Spinal cord (tissue), 10 donors: ENCODE measurements around the gene TMEM19. TPM values are rescaled to one million over a fixed set of nuclear protein-coding genes. Genes with fewer than 3 reads are reported as not detected.

Experiments used
- DNase-seq, 6 donors: peaks; one replicate each; pipeline versions ENCODE4 v3.0.0 to v3.0.0-alpha.2; 2013 to 2015; ENCODE audit warnings: low spot score in 6 of 6, low read depth in 4 of 6
- H3K27ac ChIP-seq: one replicate; pipeline ENCODE4 v1.5.1; 2013; ENCODE audit warnings: low read depth, low read length, control low read depth
- H3K27me3 ChIP-seq: one replicate; pipeline ENCODE4 v1.6.1; 2013; ENCODE audit warnings: low read length; ENCODE audit not compliant: control insufficient read depth, insufficient read depth
- H3K36me3 ChIP-seq: one replicate; pipeline ENCODE4 v1.6.1; 2013; ENCODE audit warnings: low read length; ENCODE audit not compliant: control insufficient read depth, insufficient read depth
- H3K4me1 ChIP-seq: one replicate; pipeline ENCODE4 v1.6.1; 2013; ENCODE audit warnings: low read length; ENCODE audit not compliant: control insufficient read depth, insufficient read depth
- H3K4me3 ChIP-seq: one replicate; pipeline ENCODE4 v1.5.1; 2013; ENCODE audit warnings: low read depth, low read length, control low read depth
- H3K9me3 ChIP-seq: one replicate; pipeline ENCODE4 v1.6.1; 2013; ENCODE audit warnings: low read length; ENCODE audit not compliant: control insufficient read depth, insufficient read depth
- WGBS: methylation state at CpG from one replicate; pipeline ENCODE4 v1.1.5; 2013; ENCODE audit warnings: missing lambda C conversion rate; ENCODE audit not compliant: insufficient coverage; 5-methylcytosine and 5-hydroxymethylcytosine counted together
- polyA plus RNA-seq, 2 donors: library from polyadenylated mRNA; unstranded; fragments of 120-200 nt; gene quantifications; one replicate each; pipeline ENCODE4 v1.2.1, GENCODE V29; 2013; ENCODE audit not compliant: insufficient read length in 2 of 2
- total RNA-seq, 2 donors: library from RNA; depleted of rRNA in 1 of 2; stranded (reverse); fragments of 120-200 nt in 1 of 2; fragments of >200 nt in 1 of 2; gene quantifications; one replicate each; pipeline versions ENCODE4 v1.2.3 to v1.2.4, GENCODE V29; 2013 to 2014
- donor health status: healthy.

Gene TMEM19
- total and polyA plus RNA-seq, 4 donors = 29.2 to 58.1 (median 38.7) TPM

- 90% methylated on average over 2 of the region's 4 CpGs for WGBS
- H3K9me3 ChIP-seq = peaks cover 3% of the 10 kb centered on the region
These were observed 37.3 kb upstream of the TMEM19 start for GRCh38 chr12:71648537-71648936.

DNA sequence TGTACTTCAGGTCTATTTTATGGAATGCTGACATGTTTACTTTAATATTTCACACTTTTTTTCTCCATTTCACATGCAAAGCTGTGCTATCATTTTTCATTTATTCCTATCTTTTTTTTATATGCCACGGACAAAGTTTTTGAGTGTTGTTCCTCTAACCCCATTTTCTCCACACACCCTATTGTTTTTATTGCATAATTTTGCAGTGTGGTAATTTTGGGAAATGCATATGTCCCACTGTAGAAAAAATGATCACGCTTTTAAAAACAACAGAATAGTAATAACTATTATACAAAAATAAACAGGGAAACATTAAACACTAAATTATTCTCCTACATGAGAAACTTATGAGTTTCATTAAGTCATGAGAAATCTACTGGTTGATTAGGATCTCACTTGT is 36.5 kb upstream of the TMEM19 start:
- no CpG with 5 or more reads among the region's 2 CpGs for WGBS
- Histone ChIP-seq H3K27me3 (no peaks in the 10 kb centered on the region), H3K4me1 (no peaks in the 10 kb centered on the region), H3K27ac (no peak overlapping the region), H3K36me3 (peaks cover 3% of the 10 kb centered on the region), H3K4me3 (no peak overlapping the region), H3K9me3 (peaks cover 4% of the 10 kb centered on the region)
- DNase-seq = no peak

More at GRCh38 chr12:71648537-71648936, 37.3 kb upstream of the TMEM19 start:
- no peak for DNase-seq
- H3K4me3 ChIP-seq = no peak overlapping the region
- H3K27ac ChIP-seq = no peak overlapping the region
- no peaks in the 10 kb centered on the region for H3K4me1 ChIP-seq
- H3K27me3 ChIP-seq = no peaks in the 10 kb centered on the region
- H3K36me3 ChIP-seq = peaks cover 7% of the 10 kb centered on the region

GRCh38 chr12:71652656-71653055 is 33.2 kb upstream of the TMEM19 start:
- no peak overlapping the region for H3K4me3 ChIP-seq
- H3K27me3 ChIP-seq = no peaks in the 10 kb centered on the region
- WGBS = no CpG with 5 or more reads among the region's 1 CpG
- no peaks in the 10 kb centered on the region for H3K4me1 ChIP-seq
- H3K36me3 ChIP-seq = peaks cover 2% of the 10 kb centered on the region
- DNase-seq = no peak
- peaks cover 4% of the 10 kb centered on the region for H3K9me3 ChIP-seq
- H3K27ac ChIP-seq = no peak overlapping the region

- Histone ChIP-seq H3K27me3 (no peaks in the 10 kb centered on the region), H3K27ac (no peak overlapping the region), H3K36me3 (peaks cover 7% of the 10 kb centered on the region), H3K4me1 (no peaks in the 10 kb centered on the region), H3K9me3 (peaks cover 4% of the 10 kb centered on the region), H3K4me3 (no peak overlapping the region)
- DNase-seq = no peak
- WGBS = no CpG with 5 or more reads among the region's 2 CpGs
These were observed 32.7 kb upstream of the TMEM19 start for GRCh38 chr12:71653137-71653536.

- peaks cover 10% of the 10 kb centered on the region for H3K36me3 ChIP-seq
- peaks cover 4% of the 10 kb centered on the region for H3K9me3 ChIP-seq
- H3K27me3 ChIP-seq = no peaks in the 10 kb centered on the region
- H3K4me3 ChIP-seq = no peak overlapping the region
- no peak for DNase-seq
- 71% methylated on average over 2 of the region's 3 CpGs for WGBS
- H3K27ac ChIP-seq = no peak overlapping the region
- no peaks in the 10 kb centered on the region for H3K4me1 ChIP-seq
These were observed 31.7 kb upstream of the TMEM19 start for GRCh38 chr12:71654200-71654599.

DNA sequence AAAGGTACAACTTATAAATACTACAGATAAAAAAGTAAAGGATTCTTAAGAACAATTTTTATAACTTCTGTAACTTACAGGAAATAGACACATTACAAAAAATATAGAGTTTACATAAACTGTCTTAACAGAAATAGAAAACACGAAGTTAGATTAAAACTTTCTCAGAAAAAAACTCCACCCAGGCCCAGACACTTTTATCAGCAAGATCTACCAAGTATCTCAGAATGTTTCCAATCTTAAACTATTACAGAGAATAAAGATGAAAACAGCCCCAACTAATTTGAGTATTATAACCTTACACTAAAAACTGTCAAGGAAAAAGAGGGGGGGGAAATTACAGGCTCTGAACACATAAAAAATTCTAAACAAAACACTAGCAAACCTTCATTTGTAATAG is 30.4 kb upstream of the TMEM19 start:
- no peak overlapping the region for H3K27ac ChIP-seq
- H3K4me1 ChIP-seq = no peaks in the 10 kb centered on the region
- no peak overlapping the region for H3K4me3 ChIP-seq
- no CpG with 5 or more reads among the region's 1 CpG for WGBS
- H3K36me3 ChIP-seq = peaks cover 10% of the 10 kb centered on the region
- no peak for DNase-seq
- H3K27me3 ChIP-seq = no peaks in the 10 kb centered on the region
- peaks cover 4% of the 10 kb centered on the region for H3K9me3 ChIP-seq

DNA sequence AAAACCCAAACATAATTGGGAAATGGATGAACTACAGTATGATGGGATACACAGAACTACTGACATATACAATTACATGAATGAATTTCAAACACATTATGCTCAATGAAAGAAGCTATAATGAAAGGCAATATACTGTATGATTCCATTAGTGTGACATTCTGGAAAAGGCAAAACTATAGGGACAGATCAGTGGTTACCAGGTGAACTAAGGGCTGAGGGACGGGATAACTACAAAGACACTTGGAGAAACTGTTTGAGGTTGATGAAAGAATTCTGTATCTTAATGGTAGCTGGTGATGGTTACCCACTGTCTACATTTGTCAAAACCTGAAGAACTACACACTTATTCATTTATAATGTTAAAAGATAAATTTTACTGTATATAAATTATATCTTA is 30.0 kb upstream of the TMEM19 start:
- no peaks in the 10 kb centered on the region for H3K27me3 ChIP-seq
- H3K36me3 ChIP-seq = peaks cover 10% of the 10 kb centered on the region
- WGBS = no CpG with 5 or more reads among the region's 1 CpG
- DNase-seq = no peak
- peaks cover 4% of the 10 kb centered on the region for H3K9me3 ChIP-seq
- no peak overlapping the region for H3K27ac ChIP-seq
- no peak overlapping the region for H3K4me3 ChIP-seq
- peaks cover 1% of the 10 kb centered on the region for H3K4me1 ChIP-seq

DNA sequence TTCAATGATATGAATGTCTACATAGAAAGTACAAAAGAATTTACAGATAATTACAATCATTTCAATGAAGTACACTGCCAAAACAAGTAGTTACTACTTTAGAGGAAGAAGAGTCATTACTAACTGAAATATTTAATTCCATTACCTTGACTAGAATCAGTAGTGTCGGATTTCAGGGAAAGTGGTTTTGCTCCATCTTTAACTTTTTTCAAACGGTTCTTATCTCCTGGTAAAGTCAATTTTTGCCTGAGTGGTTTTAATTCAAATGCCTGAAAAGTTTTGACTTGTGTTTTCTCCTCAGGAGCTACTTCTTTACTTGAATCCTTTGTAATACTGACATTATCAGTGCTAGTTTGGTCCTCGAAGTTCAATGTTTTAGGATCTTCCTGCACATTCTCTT is 29.1 kb upstream of the TMEM19 start:
- Histone ChIP-seq H3K36me3 (peaks cover 10% of the 10 kb centered on the region), H3K27me3 (no peaks in the 10 kb centered on the region), H3K27ac (no peak overlapping the region), H3K4me3 (no peak overlapping the region), H3K9me3 (peaks cover 4% of the 10 kb centered on the region), H3K4me1 (peaks cover 10% of the 10 kb centered on the region)
- 100% methylated on average over 1 of the region's 3 CpGs for WGBS
- DNase-seq = no peak

DNA sequence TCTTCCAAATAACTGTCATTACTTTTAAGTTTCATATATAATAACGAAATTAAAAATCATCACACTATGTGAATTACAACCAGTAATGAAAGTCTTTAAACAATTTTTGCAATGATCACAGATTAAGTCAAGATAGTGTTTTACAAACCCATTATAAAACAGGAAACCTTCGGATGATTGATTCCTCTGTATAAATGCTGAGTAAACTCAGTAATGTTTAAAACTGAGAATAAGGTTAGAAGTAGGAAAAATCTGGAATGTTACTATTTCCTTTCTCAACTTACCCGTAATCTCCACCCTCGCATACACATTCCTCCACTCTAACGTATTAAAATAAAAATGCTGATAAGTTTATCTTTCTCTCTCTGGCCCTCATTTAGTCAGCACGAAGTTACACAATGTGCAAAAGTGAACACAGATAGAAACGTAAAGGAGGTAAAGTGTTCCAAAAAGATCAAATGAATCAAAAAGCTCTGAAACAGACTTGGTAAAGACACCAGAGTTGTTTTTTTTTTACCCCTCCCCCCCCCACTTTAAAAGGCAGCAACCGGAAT is 23.8 kb upstream of the TMEM19 start:
- no peaks in the 10 kb centered on the region for H3K9me3 ChIP-seq
- H3K36me3 ChIP-seq = peaks cover 16% of the 10 kb centered on the region
- no CpG with 5 or more reads among the region's 8 CpGs for WGBS
- no peak for DNase-seq
- H3K4me3 ChIP-seq = peak overlapping the region; percentile 86
- H3K27ac ChIP-seq = peak overlapping the region; percentile 95
- H3K4me1 ChIP-seq = peaks cover 12% of the 10 kb centered on the region
- H3K27me3 ChIP-seq = no peaks in the 10 kb centered on the region

DNA sequence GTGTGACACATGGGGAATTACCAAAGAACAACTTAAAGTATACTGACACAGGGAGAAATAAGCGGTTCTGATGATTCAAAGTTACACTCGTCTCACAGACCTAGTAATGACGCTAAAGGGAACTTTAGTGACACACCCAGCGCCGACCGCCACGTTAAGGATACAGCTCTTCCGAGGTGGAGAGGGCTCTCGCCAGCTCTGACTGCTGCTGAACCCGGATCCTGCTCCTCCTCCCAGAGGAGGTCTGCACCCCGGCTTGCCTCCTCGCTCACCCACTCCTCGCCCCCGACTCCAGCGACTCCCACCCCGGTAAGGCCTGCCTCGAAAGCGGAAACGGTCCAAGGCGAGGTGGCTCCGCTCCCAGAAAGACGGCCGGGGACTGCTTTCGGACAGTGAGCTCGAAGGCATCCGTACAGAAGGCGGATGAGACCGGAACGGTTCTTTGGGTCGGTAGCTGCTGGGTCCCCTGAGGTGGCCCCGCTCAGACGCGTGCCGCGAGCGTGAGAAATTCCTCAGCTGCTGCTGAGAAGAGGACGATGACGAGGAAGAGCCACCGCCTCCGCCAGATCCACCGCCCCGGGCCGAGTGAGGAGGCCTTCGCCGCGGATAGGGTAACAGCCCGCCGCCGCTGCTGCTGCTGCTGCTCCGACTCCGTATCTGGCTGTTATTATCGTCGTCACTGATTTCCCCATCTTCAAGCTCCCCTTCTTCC is 22.9 kb upstream of the TMEM19 start:
- H3K9me3 ChIP-seq = no peaks in the 10 kb centered on the region
- peak overlapping the region; percentile 95 for H3K27ac ChIP-seq
- H3K27me3 ChIP-seq = no peaks in the 10 kb centered on the region
- H3K4me3 ChIP-seq = peak overlapping the region; percentile 86
- H3K36me3 ChIP-seq = peaks cover 10% of the 10 kb centered on the region
- peak; percentile 13 to 78 (median 40) for DNase-seq
- under 1% methylated on average over 53 of the region's 53 CpGs for WGBS
- H3K4me1 ChIP-seq = peaks cover 12% of the 10 kb centered on the region
